ENCODE measurements around the gene SPX.

SPX gene

DNA sequence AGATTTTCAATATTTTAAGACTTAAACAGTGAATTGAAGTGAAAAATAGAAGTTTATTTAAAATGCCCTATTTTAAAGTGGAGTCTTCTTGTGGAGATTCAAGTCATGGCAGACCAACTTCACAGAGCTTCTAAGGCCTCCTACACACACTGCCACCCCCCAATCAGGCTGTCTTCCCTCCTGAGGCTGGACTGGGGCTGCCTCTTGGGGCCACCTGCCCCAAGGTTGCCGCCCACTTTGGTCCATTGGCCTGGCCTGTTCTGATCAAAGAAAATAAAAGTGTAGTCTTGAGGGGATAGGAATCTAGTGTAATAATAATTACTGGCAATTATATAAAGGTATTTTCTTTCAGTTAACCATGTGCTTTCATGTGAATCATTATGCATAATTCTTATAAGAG lies 23.2 kb upstream of the SPX start:
- Histone ChIP-seq H3K36me3 (ENCODE audit: control insufficient read depth in 2 of 2, insufficient read depth in 2 of 2, low read length in 2 of 2) (peaks cover 4 to 5% of the 10 kb centered on the region in 2 donors), H3K27ac (ENCODE audit: low read depth in 2 of 2, low read length in 2 of 2) (no peak overlapping the region), H3K9ac (ENCODE audit: low read depth in 1 of 2, low read length in 2 of 2) (peak overlapping the region in 1 of 2 donors; percentile 92), H3K4me3 (ENCODE audit: low read length in 2 of 2) (peak overlapping the region in 1 of 2 donors; percentile 95), H3K27me3 (ENCODE audit: control insufficient read depth in 2 of 2, insufficient read depth in 2 of 2, low read length in 2 of 2) (no peaks in the 10 kb centered on the region), H3K9me3 (ENCODE audit: control insufficient read depth in 2 of 2, low read length in 2 of 2) (no peaks in the 10 kb centered on the region), H3K4me1 (ENCODE audit: control insufficient read depth in 2 of 2, insufficient read depth in 2 of 2, low read length in 2 of 2) (peaks cover 18 to 21% of the 10 kb centered on the region in 2 donors)

GRCh38 chr12:21505888-21506287 lies 20.2 kb upstream of the SPX start:
- Histone ChIP-seq H3K36me3 (ENCODE audit: control insufficient read depth in 2 of 2, insufficient read depth in 2 of 2, low read length in 2 of 2) (peaks cover 7 to 17% of the 10 kb centered on the region in 2 donors), H3K4me1 (ENCODE audit: control insufficient read depth in 2 of 2, insufficient read depth in 2 of 2, low read length in 2 of 2) (peaks cover 9 to 10% of the 10 kb centered on the region in 2 donors), H3K27me3 (ENCODE audit: control insufficient read depth in 2 of 2, insufficient read depth in 2 of 2, low read length in 2 of 2) (no peaks in the 10 kb centered on the region), H3K9ac (ENCODE audit: low read depth in 1 of 2, low read length in 2 of 2) (no peak overlapping the region), H3K4me3 (ENCODE audit: low read length in 2 of 2) (no peak overlapping the region), H3K9me3 (ENCODE audit: control insufficient read depth in 2 of 2, low read length in 2 of 2) (no peaks in the 10 kb centered on the region), H3K27ac (ENCODE audit: low read depth in 2 of 2, low read length in 2 of 2) (no peak overlapping the region)

DNA sequence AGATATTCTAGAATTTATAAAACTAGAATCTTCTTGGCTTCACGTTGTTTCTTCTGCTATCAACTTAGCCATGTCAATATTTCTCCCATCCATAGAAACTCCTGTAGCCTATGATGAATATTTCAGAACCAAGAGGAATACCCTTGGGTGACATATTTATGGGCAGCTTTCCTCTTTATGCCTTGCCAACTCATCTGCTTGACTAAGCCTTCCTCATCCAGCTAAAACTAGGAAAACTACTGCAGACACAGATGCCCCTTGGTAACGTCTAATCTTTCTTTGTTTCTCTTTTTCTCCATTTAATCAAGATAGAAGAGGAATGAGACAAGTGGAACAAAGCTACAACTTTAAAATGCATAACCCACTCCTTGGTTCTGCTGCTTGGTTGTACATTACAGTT lies 18.2 kb upstream of the SPX start:
- Histone ChIP-seq H3K27ac (ENCODE audit: low read depth in 2 of 2, low read length in 2 of 2) (no peak overlapping the region), H3K9ac (ENCODE audit: low read depth in 1 of 2, low read length in 2 of 2) (no peak overlapping the region), H3K9me3 (ENCODE audit: control insufficient read depth in 2 of 2, low read length in 2 of 2) (no peaks in the 10 kb centered on the region), H3K27me3 (ENCODE audit: control insufficient read depth in 2 of 2, insufficient read depth in 2 of 2, low read length in 2 of 2) (no peaks in the 10 kb centered on the region), H3K4me1 (ENCODE audit: control insufficient read depth in 2 of 2, insufficient read depth in 2 of 2, low read length in 2 of 2) (peaks cover under 1 to 2% of the 10 kb centered on the region in 2 donors), H3K4me3 (ENCODE audit: low read length in 2 of 2) (no peak overlapping the region), H3K36me3 (ENCODE audit: control insufficient read depth in 2 of 2, insufficient read depth in 2 of 2, low read length in 2 of 2) (peaks cover 8 to 24% of the 10 kb centered on the region in 2 donors)

DNA sequence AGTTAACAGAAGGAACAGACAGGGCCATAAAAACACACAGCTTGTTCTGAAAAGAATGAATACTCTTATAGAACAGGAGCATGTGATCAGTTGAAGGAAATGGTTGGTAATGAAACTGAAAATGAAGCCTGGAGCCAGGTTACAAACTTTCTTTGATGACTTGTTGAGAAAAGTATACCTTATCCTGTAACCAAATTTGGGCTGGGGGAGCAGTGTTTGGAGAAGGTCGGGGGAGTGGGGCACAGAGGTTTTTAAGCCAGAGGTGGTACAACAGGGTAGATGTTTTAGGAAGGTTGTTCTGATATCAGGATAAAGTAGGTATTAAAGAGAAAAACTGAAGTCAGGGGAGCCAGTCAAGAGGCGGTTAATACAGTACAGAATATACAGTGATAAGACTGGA lies 16.3 kb upstream of the SPX start:
- H3K4me1 ChIP-seq (ENCODE audit: control insufficient read depth in 2 of 2, insufficient read depth in 2 of 2, low read length in 2 of 2): no peaks in the 10 kb centered on the region
- H3K9me3 ChIP-seq (ENCODE audit: control insufficient read depth in 2 of 2, low read length in 2 of 2): no peaks in the 10 kb centered on the region
- no peaks in the 10 kb centered on the region for H3K27me3 ChIP-seq (ENCODE audit: control insufficient read depth in 2 of 2, insufficient read depth in 2 of 2, low read length in 2 of 2)
- H3K27ac ChIP-seq (ENCODE audit: low read depth in 2 of 2, low read length in 2 of 2): no peak overlapping the region
- H3K36me3 ChIP-seq (ENCODE audit: control insufficient read depth in 2 of 2, insufficient read depth in 2 of 2, low read length in 2 of 2): peaks cover 19 to 30% of the 10 kb centered on the region in 2 donors
- H3K9ac ChIP-seq (ENCODE audit: low read depth in 1 of 2, low read length in 2 of 2): no peak overlapping the region
- H3K4me3 ChIP-seq (ENCODE audit: low read length in 2 of 2): no peak overlapping the region

GRCh38 chr12:21516281-21516680 lies 9.8 kb upstream of the SPX start:
- Histone ChIP-seq H3K9me3 (ENCODE audit: control insufficient read depth in 2 of 2, low read length in 2 of 2) (no peaks in the 10 kb centered on the region), H3K36me3 (ENCODE audit: control insufficient read depth in 2 of 2, insufficient read depth in 2 of 2, low read length in 2 of 2) (peaks cover 17 to 26% of the 10 kb centered on the region in 2 donors), H3K4me3 (ENCODE audit: low read length in 2 of 2) (no peak overlapping the region), H3K27ac (ENCODE audit: low read depth in 2 of 2, low read length in 2 of 2) (no peak overlapping the region), H3K27me3 (ENCODE audit: control insufficient read depth in 2 of 2, insufficient read depth in 2 of 2, low read length in 2 of 2) (no peaks in the 10 kb centered on the region), H3K9ac (ENCODE audit: low read depth in 1 of 2, low read length in 2 of 2) (no peak overlapping the region), H3K4me1 (ENCODE audit: control insufficient read depth in 2 of 2, insufficient read depth in 2 of 2, low read length in 2 of 2) (no peaks in the 10 kb centered on the region)

DNA sequence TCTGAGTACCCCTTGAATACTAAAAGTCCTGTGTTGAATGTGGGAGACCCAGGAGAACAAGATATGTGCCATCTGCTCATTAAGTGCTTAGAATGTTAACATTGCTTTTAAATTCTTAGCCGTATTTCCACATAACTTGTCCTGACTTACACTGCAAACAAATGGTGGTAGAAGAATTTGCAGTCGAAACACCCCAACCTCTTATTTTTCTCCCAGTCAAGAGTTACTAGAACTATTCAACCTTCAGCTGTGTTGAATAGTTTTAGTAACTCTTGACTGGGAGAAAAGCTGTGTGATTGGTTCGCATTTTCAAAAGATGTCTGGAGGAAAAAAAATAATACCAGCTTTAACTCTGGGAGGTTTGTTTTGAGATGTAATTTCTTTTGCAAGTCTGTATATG lies 7.6 kb upstream of the SPX start:
- Histone ChIP-seq H3K4me1 (ENCODE audit: control insufficient read depth in 2 of 2, insufficient read depth in 2 of 2, low read length in 2 of 2) (no peaks in the 10 kb centered on the region), H3K27me3 (ENCODE audit: control insufficient read depth in 2 of 2, insufficient read depth in 2 of 2, low read length in 2 of 2) (no peaks in the 10 kb centered on the region), H3K9ac (ENCODE audit: low read depth in 1 of 2, low read length in 2 of 2) (no peak overlapping the region), H3K4me3 (ENCODE audit: low read length in 2 of 2) (no peak overlapping the region), H3K9me3 (ENCODE audit: control insufficient read depth in 2 of 2, low read length in 2 of 2) (no peaks in the 10 kb centered on the region), H3K36me3 (ENCODE audit: control insufficient read depth in 2 of 2, insufficient read depth in 2 of 2, low read length in 2 of 2) (peaks cover 16 to 19% of the 10 kb centered on the region in 2 donors), H3K27ac (ENCODE audit: low read depth in 2 of 2, low read length in 2 of 2) (no peak overlapping the region)

GRCh38 chr12:21521541-21521940 lies 4.6 kb upstream of the SPX start:
- Histone ChIP-seq H3K4me3 (ENCODE audit: low read length in 2 of 2) (no peak overlapping the region), H3K36me3 (ENCODE audit: control insufficient read depth in 2 of 2, insufficient read depth in 2 of 2, low read length in 2 of 2) (peaks cover 0 to 3% of the 10 kb centered on the region in 2 donors), H3K4me1 (ENCODE audit: control insufficient read depth in 2 of 2, insufficient read depth in 2 of 2, low read length in 2 of 2) (no peaks in the 10 kb centered on the region), H3K9ac (ENCODE audit: low read depth in 1 of 2, low read length in 2 of 2) (no peak overlapping the region), H3K9me3 (ENCODE audit: control insufficient read depth in 2 of 2, low read length in 2 of 2) (no peaks in the 10 kb centered on the region), H3K27ac (ENCODE audit: low read depth in 2 of 2, low read length in 2 of 2) (no peak overlapping the region), H3K27me3 (ENCODE audit: control insufficient read depth in 2 of 2, insufficient read depth in 2 of 2, low read length in 2 of 2) (no peaks in the 10 kb centered on the region)

GRCh38 chr12:21523148-21523547 lies 2.9 kb upstream of the SPX start:
- no peaks in the 10 kb centered on the region for H3K4me1 ChIP-seq (ENCODE audit: control insufficient read depth in 2 of 2, insufficient read depth in 2 of 2, low read length in 2 of 2)
- H3K9me3 ChIP-seq (ENCODE audit: control insufficient read depth in 2 of 2, low read length in 2 of 2): no peaks in the 10 kb centered on the region
- no peak overlapping the region for H3K27ac ChIP-seq (ENCODE audit: low read depth in 2 of 2, low read length in 2 of 2)
- H3K36me3 ChIP-seq (ENCODE audit: control insufficient read depth in 2 of 2, insufficient read depth in 2 of 2, low read length in 2 of 2): no peaks in the 10 kb centered on the region
- no peak overlapping the region for H3K9ac ChIP-seq (ENCODE audit: low read depth in 1 of 2, low read length in 2 of 2)
- H3K4me3 ChIP-seq (ENCODE audit: low read length in 2 of 2): no peak overlapping the region
- no peaks in the 10 kb centered on the region for H3K27me3 ChIP-seq (ENCODE audit: control insufficient read depth in 2 of 2, insufficient read depth in 2 of 2, low read length in 2 of 2)

- no peaks in the 10 kb centered on the region for H3K36me3 ChIP-seq (ENCODE audit: control insufficient read depth in 2 of 2, insufficient read depth in 2 of 2, low read length in 2 of 2)
- no peak overlapping the region for H3K9ac ChIP-seq (ENCODE audit: low read depth in 1 of 2, low read length in 2 of 2)
- H3K27ac ChIP-seq (ENCODE audit: low read depth in 2 of 2, low read length in 2 of 2): no peak overlapping the region
- H3K9me3 ChIP-seq (ENCODE audit: control insufficient read depth in 2 of 2, low read length in 2 of 2): no peaks in the 10 kb centered on the region
- H3K27me3 ChIP-seq (ENCODE audit: control insufficient read depth in 2 of 2, insufficient read depth in 2 of 2, low read length in 2 of 2): peaks cover 8 to 11% of the 10 kb centered on the region in 2 donors
- peak overlapping the region; percentile 57 to 60 for H3K4me3 ChIP-seq (ENCODE audit: low read length in 2 of 2)
- no peaks in the 10 kb centered on the region for H3K4me1 ChIP-seq (ENCODE audit: control insufficient read depth in 2 of 2, insufficient read depth in 2 of 2, low read length in 2 of 2)
Measured at GRCh38 chr12:21526721-21527345, 737 bp downstream of the SPX start.

DNA sequence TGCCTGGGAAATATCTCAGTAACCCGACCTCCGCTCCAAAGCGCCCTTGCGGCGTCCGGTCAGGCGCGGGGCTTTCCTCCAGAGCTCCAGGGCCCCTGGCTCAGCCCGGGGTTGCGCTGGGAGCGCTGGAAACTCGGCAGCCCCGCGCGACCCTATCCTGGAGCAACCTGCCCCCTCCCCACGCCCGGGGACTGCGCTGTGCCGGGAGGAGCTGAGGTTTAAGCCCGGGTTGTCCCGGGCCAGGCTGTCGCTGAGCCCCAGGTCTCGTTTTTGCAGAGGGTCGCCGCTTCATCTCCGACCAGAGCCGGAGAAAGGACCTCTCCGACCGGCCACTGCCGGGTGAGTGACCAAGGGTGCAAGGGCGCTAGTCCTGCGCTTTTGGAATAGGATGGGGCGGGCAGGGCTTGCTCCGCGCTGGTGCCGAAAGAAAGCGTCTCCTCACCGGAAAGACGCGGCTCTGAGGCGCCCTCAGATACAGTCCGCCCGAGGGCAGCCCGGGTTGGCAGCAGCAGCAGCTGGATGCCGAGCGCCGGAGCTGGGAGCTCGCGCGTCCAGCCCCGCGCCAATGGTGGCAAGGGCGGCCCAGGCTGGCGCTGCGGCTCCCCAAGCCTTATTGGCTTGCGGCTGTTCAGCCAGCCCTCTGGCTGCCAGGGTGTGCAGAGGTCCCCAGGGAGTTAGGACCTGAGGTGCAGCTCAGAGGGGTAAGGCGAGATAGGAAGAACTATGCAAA lies 1.5 kb downstream of the SPX start:
- Histone ChIP-seq H3K36me3 (ENCODE audit: control insufficient read depth in 2 of 2, insufficient read depth in 2 of 2, low read length in 2 of 2) (no peaks in the 10 kb centered on the region), H3K9ac (ENCODE audit: low read depth in 1 of 2, low read length in 2 of 2) (no peak overlapping the region), H3K27ac (ENCODE audit: low read depth in 2 of 2, low read length in 2 of 2) (no peak overlapping the region), H3K4me1 (ENCODE audit: control insufficient read depth in 2 of 2, insufficient read depth in 2 of 2, low read length in 2 of 2) (no peaks in the 10 kb centered on the region), H3K9me3 (ENCODE audit: control insufficient read depth in 2 of 2, low read length in 2 of 2) (no peaks in the 10 kb centered on the region), H3K27me3 (ENCODE audit: control insufficient read depth in 2 of 2, insufficient read depth in 2 of 2, low read length in 2 of 2) (peaks cover 8 to 11% of the 10 kb centered on the region in 2 donors), H3K4me3 (ENCODE audit: low read length in 2 of 2) (peak overlapping the region; percentile 57 to 60)

Data from mucosa of rectum (tissue), 2 donors.